NT2/D1 (cell line): ENCODE measurements around the gene GTF2H2.
"Not testable (repeated sequence)": the region's sequence is repeated elsewhere in the genome, so short reads cannot be mapped to it uniquely, and the experiment has no call there.

Experiments
- DNase-seq: peaks from one replicate; pipeline ENCODE4 v3.0.0-alpha.2; 2011; ENCODE audit warnings: low read depth, low spot score
- H3K27me3 ChIP-seq: 2 replicates; pipeline ENCODE4 v1.6.0; 2011; ENCODE audit warnings: mild to moderate bottlenecking; ENCODE audit not compliant: insufficient read length, insufficient read depth
- H3K36me3 ChIP-seq: 2 replicates; pipeline ENCODE4 v1.6.1; 2011; ENCODE audit warnings: mild to moderate bottlenecking, low read length, mixed read lengths; ENCODE audit not compliant: insufficient read depth, insufficient read length
- H3K4me1 ChIP-seq: 2 replicates; pipeline ENCODE4 v1.5.1; 2011; ENCODE audit not compliant: insufficient read depth, insufficient read length
- H3K4me3 ChIP-seq: 2 replicates; pipeline ENCODE4 v1.5.1; 2011; ENCODE audit warnings: low read depth; ENCODE audit not compliant: insufficient read length
- H3K9ac ChIP-seq: 2 replicates; pipeline ENCODE4 v1.6.0; 2011; ENCODE audit warnings: low read depth; ENCODE audit not compliant: insufficient read length
- H3K9me3 ChIP-seq: 2 replicates; pipeline ENCODE4 v1.5.1; 2011; ENCODE audit warnings: mild to moderate bottlenecking, low read length; ENCODE audit not compliant: insufficient read depth

GTF2H2 gene

DNA sequence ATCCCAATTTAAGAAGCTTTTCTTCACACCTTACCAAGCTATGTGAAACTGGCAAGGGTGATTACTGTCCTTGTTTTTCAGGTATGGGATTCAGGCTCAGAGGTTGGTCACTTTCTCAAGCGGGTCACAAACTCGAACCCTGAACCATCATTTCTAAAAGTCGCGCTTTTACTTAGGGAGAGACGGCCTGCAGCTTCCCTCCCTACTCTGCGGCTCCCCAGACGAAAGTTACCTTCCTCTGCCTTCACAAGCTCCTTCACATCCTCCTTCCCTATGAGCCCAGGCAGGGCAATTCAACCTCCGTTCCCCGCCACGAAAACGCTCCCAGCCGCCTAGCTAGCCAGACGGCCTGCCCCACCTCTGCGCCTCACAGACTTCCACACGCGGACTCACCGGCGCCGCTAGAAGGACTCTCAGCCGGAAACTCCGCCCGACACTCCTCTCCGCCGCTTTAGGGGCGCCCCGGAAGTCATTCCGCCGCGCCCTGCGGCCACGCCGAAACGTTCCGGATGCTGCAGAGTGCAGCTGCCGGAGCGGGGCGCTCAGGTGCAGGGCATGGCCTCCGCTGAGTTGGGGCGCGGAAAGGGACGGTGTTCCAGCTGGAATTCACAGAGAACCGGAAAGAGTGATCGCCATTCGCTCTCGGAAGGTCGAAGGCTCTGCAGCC is at the start of gene GTF2H2:
TSS of gene GTF2H2 (minus strand) at position 415 of the 667 bp plus-strand sequence. CDS start 4,913 bp downstream, outside the sequence.
- not testable (repeated sequence) for H3K9ac ChIP-seq, DNase-seq

DNA sequence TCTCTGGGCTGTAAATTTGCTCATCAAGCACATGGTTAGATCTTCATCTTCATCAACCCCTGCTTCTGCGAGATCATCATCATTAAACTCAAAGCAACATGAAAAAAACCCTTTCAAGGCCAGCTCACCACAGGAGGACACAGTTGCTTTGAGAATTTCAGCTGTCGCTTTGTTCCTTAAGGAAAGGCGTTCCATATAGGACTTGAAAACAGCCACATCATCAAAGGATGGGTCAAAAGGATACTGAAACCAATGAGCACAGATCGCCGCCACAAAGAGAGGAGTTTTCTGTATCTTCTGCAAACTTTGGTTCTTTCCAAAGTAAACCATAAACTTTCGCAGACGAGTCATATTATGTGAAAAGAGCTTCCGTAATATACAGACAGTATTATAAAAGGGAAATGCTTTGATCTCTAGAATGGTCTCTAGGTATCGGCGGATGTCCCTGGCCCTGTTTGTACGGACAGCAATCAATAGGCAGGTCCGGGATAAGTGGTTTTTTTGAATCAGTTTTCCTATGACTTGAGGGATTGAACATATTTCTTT is 42.3 kb upstream of the GTF2H2 start:
- not testable (repeated sequence) for H3K9me3 ChIP-seq, DNase-seq, H3K36me3 ChIP-seq, H3K27me3 ChIP-seq, H3K4me3 ChIP-seq, H3K9ac ChIP-seq, H3K4me1 ChIP-seq

More for the DNA sequence above, at the start of gene GTF2H2:
- not testable (repeated sequence) for H3K4me1 ChIP-seq, H3K4me3 ChIP-seq, H3K27me3 ChIP-seq, H3K9me3 ChIP-seq, H3K36me3 ChIP-seq

DNA sequence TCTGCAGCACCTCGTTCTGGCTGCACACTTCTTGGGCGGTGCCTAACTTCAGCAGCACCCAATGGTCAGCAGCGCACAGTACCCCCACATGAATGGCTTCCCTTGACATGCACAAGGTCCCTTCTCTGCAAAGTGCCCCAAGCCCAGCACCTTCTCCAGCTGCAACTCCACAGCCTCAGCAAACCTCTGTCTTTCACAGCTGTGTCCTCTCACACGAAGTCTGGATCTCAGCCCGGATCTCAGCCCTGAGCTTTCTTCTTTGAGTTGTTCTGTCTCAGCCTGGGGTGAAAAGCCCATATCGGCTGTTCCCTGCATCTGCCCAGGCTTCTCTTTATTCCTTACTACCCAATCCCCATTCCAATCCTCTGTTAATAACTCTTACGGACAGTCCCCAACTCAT is 32.5 kb upstream of the GTF2H2 start:
- H3K36me3 ChIP-seq, H3K9ac ChIP-seq, H3K4me3 ChIP-seq, DNase-seq, H3K27me3 ChIP-seq, H3K9me3 ChIP-seq, H3K4me1 ChIP-seq: not testable (repeated sequence)

DNA sequence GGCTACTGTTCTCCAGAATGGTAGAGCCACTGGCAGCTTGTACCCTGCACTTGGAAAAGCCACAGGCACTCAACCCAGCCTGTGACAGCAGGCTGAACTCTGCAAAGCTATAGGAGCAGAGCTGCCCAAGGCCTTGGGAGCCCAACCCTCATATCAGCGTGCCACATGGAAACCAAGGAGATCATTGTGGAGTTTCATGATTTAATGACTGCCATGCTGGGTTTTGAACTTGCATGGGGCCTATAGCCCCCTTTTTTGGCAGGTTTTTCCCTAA is 30.4 kb upstream of the GTF2H2 start:
- not testable (repeated sequence) for H3K27me3 ChIP-seq, H3K9me3 ChIP-seq, DNase-seq, H3K4me1 ChIP-seq, H3K4me3 ChIP-seq, H3K36me3 ChIP-seq, H3K9ac ChIP-seq

DNA sequence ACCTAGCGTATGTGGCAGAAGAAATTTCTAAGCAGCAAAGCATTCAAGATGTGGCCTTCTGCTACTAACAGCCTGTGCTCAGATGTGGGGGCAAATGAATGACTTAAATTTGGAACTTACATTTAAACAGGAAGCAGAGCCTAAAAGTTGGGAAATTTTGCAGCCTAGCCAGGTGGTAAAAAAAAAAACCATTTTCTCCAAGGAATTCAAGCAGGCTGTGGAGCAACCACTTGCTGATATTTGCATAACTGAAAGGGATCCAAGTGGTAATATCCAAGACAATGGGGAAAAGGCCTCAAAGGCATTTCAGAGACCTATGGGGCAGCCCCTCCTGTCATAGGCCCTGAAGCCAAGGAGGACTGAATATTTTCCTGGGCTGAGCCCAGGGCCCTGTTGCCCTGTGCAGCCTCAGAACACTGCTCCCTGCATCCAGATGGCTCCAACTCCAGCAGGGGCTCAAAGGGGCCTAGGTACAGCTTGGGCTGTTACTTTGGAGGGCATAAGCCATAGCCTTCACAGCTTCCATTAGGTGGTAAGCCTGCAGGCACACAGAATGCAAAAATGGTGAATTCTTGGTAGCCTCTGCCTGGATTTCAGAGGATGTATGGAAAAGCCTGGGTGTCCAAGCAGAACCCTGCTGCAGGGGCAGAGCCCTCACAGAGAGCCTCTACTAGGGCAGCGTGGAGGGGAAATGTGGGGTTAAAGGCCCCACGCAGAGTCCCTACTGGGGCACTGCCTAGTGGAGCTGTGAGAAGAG is 29.9 kb upstream of the GTF2H2 start:
- not testable (repeated sequence) for H3K4me1 ChIP-seq, H3K27me3 ChIP-seq, H3K36me3 ChIP-seq, H3K9ac ChIP-seq, DNase-seq, H3K4me3 ChIP-seq, H3K9me3 ChIP-seq

DNA sequence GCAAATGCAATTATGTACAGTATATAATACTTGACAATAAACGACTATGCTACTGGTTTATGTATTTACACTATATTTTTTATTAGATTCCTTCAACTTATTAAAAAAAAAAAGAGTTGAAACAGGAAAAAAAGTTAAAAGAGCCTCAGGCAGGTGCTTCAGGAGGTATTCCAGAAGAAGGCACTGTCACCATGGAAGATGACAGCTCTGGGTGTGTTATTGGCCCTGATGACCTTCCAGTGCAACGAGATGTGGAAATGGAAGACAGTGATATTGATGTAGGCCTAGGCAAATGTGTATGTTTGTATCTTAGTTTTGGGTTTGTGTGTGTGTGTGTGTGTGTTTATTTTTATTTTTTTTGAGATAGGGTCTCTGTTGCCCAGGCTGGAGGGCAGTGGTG is 22.3 kb upstream of the GTF2H2 start:
- DNase-seq, H3K9me3 ChIP-seq, H3K4me3 ChIP-seq, H3K9ac ChIP-seq, H3K27me3 ChIP-seq, H3K36me3 ChIP-seq, H3K4me1 ChIP-seq: not testable (repeated sequence)

DNA sequence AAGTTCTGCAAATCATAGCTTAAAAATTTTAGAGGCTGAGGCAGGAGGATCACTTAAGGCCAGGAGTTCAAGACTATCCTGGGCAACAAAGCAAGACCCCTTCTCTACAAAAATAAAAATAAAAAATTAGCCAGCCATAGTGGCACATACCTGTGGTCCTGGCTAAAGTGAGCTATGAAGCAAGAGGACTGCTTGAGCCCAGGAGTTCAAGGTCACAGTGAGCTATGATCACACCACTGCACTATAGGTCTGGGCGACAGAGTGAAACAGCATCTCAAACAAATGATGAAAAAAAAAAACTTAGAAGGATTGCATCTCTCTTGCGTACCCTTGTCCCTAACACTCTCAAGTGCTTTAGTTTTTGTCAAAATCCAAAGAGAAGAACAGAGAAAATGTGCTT is 21.3 kb upstream of the GTF2H2 start:
- H3K4me1 ChIP-seq, DNase-seq, H3K36me3 ChIP-seq: not testable (repeated sequence)

DNA sequence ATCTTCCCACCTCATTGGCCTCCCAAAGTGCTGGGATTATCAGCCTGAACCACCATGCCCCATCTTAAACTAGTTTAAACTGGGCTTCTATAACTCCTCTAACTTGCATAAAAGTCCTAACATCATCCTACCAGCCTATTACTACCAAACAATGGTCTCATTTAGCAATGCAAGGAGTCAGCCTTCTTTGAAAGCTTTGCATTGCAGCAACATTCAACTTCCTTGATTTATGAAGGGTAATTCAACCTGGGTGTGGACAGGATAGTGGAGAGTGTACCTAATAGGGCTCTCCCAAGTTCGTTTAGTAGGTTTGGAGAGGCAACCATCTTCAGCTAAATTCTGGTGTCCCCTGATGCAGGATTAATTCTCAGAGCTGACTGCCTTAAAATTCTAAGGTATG is 18.7 kb upstream of the GTF2H2 start:
- not testable (repeated sequence) for DNase-seq, H3K4me3 ChIP-seq, H3K9ac ChIP-seq, H3K4me1 ChIP-seq, H3K27me3 ChIP-seq, H3K36me3 ChIP-seq, H3K9me3 ChIP-seq

More for the DNA sequence above, 21.3 kb upstream of the GTF2H2 start:
- H3K4me3 ChIP-seq, H3K9me3 ChIP-seq, H3K9ac ChIP-seq, H3K27me3 ChIP-seq: not testable (repeated sequence)

DNA sequence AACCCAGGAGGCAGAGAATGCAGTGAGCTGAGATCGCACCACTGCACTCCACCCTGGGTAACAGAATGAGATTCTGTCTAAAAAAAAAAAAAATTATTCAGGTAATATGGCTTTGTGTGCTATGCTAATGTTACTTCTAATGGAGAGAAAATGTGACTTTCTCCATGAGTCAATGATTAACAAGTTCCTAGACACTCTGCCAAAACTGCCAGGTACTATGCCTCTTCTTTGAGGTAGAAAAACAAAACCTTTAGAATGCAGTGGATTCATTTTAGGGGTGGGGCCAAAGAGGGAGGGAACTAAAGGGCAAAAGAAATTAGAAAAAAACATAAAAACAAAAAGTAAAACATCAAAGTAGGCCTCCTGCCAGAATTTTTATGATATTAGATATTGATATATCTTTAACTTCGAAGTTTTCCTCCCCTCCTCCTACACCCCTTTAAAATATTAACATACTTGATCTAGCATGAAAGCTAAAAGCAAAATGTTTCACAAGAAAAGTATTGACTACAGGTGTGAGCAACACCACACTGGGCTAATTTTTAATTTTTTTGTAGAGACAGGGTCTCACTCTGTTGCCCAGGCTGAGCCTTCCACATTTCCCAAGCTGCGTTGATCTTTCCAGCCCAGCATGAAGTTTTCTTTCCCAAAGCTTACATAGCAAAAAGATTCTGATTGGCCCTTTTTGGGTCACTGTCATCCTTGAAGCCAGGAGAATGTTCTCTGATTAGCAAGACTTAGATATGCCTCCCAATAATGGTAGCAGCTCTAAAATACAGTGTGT is 17.0 kb upstream of the GTF2H2 start:
- not testable (repeated sequence) for DNase-seq, H3K27me3 ChIP-seq, H3K4me1 ChIP-seq, H3K36me3 ChIP-seq, H3K9me3 ChIP-seq, H3K9ac ChIP-seq, H3K4me3 ChIP-seq

DNA sequence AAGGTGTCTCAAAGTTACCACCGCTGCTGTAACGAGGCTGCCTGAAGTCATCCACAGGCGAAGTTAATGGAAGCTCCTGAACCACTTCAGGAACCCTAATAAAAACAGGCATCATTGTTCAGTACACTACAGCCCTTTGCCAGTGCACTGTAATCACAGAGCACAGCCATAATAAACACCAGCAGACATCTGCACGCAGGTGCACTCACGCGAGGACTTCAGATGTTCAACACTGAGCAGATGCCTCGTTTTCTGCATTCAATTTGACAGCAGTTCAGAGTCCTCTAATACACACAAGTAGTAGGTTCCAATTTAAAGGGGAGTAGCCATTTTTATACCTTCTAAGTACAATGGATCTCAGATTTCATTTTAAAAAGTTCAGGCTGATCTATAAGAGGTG is 15.4 kb upstream of the GTF2H2 start:
- H3K4me3 ChIP-seq, H3K9me3 ChIP-seq, DNase-seq, H3K36me3 ChIP-seq, H3K9ac ChIP-seq, H3K4me1 ChIP-seq, H3K27me3 ChIP-seq: not testable (repeated sequence)

DNA sequence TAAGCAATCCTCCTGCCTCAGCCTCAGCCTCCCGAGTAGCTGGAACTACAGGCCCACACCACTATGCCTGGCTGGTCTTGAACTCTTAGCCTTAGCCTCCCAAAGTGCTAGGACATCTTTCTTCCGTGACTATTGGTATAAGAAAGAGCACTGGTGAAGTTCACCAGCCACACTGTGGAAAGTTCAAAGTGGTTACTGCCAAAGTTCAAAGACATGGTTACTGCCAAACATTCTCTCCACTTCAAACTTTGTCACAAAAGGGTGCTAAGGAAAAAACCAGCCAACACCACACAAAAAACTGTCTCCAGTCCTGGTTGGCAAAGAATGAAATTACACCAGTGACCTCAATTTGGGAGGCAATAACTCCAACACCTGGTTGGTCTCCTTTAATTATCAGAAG is 14.9 kb upstream of the GTF2H2 start:
- not testable (repeated sequence) for H3K36me3 ChIP-seq, H3K4me3 ChIP-seq, H3K4me1 ChIP-seq

DNA sequence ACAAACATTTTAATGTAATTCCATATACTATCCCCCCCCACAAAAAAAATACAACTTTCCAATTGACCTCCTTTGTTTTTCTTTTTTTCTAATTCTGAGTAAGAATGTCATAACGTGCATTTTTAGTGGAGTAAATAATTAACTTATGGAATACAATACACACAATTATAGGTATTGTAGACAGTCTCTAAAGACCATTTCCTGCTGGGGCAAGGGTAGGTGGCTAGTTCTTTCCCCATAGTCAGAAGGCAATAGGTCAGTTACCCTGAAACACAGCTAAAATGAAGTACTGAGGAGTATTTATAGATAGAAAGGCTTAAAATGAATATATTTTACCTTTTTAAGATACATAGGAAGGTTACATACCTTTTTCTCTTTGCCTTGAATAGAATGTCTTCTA is 6.2 kb downstream of the GTF2H2 start:
- H3K27me3 ChIP-seq, H3K9me3 ChIP-seq, H3K4me1 ChIP-seq, H3K9ac ChIP-seq, H3K4me3 ChIP-seq, DNase-seq, H3K36me3 ChIP-seq: not testable (repeated sequence)

More for the DNA sequence above, 14.9 kb upstream of the GTF2H2 start:
- H3K9me3 ChIP-seq, H3K27me3 ChIP-seq, DNase-seq, H3K9ac ChIP-seq: not testable (repeated sequence)
